ENCODE measurements around the gene CDH23.

- TF ChIP-seq EZH2phosphoT487 (IDR thresholded peaks at IDR 0.05; ENCODE audit: borderline replicate concordance, low read length) (no peak), CTCF (IDR thresholded peaks at IDR 0.05; ENCODE audit: low read depth, low read length, poor library complexity, severe bottlenecking) (no peak)
Observed at GRCh38 chr10:71679425-71679824, 282.7 kb downstream of the CDH23 start.
